A549 (cell line): ENCODE results near the gene AUH. TPM values are rescaled to one million over a fixed set of nuclear protein-coding genes. Genes with fewer than 3 reads are reported as not detected.
"Not testable (repeated sequence)": the region's sequence is repeated elsewhere in the genome, so short reads cannot be mapped to it uniquely, and the experiment has no call there.

ENCODE experiments used
- ATAC-seq, 2 experiments: fragments of 200-7000 bp in 1 of 2; fragments of >200 bp in 1 of 2; cut with Nextera tagmentation in 1 of 2; cut with Tn5 transposase in 1 of 2; 3 replicates each; pipeline versions ENCODE4 v1.8.0 to v1.9.1; 2018 to 2020; ENCODE audit warnings: mild to moderate bottlenecking in 1 of 2, moderate library complexity in 1 of 2
- CTCF ChIA-PET: fragments of 300-600 bp; sonication (Branson Sonifier 250); formaldehyde crosslinking; extraction: SDS; loops from one replicate; lab custom pipeline; 2021; ENCODE audit warnings: antibody characterized with exemption, inconsistent platforms; lab: Yijun Ruan, JAX
- POLR2A ChIA-PET: fragments of 350-600 bp; formaldehyde crosslinking; extraction: SDS; loops from one replicate; lab custom pipeline; 2021; ENCODE audit warnings: antibody characterized with exemption, inconsistent platforms; lab: Yijun Ruan, JAX
- DNase-seq, 2 experiments: peaks; one replicate each; pipeline versions ENCODE4 v3.0.0 to v3.0.0-alpha.2; 2011 to 2016; ENCODE audit warnings: low read depth in 1 of 2, low spot score in 1 of 2
- FAIRE-seq: peaks from 2 replicates; lab custom pipeline; 2011; peaks lifted over from hg19 to GRCh38; lab: Jason Lieb, UNC
- H3K27ac ChIP-seq, 2 experiments: fragments of >200 bp; sonication (Bioruptor Twin); formaldehyde crosslinking; 3 replicates each; pipeline ENCODE4 v1.5.1; 2016 to 2017
- H3K4me1 ChIP-seq: fragments of >200 bp; sonication (Bioruptor Twin); formaldehyde crosslinking; 3 replicates; pipeline ENCODE4 v1.6.1; 2016
- H3K4me2 ChIP-seq: fragments of >200 bp; sonication (Bioruptor Twin); formaldehyde crosslinking; 3 replicates; pipeline ENCODE4 v1.6.1; 2016
- H3K4me3 ChIP-seq: fragments of >200 bp; sonication (Bioruptor Twin); formaldehyde crosslinking; 3 replicates; pipeline ENCODE4 v1.5.1; 2016
- H3K9me3 ChIP-seq: fragments of >200 bp; sonication (Bioruptor Twin); formaldehyde crosslinking; 3 replicates; pipeline ENCODE4 v1.6.1; 2016
- CBX8 ChIP-seq: fragments of 200-600 bp; sonication (generic); IDR thresholded peaks from 2 replicates; pipeline ENCODE4 v1.6.1; 2016
- CEBPB ChIP-seq, 2 experiments: fragments of >200 bp in 1 of 2; sonication (Bioruptor Twin) in 1 of 2; formaldehyde crosslinking in 1 of 2; IDR thresholded peaks; 2 replicates each; pipeline ENCODE4 v1.6.1; 2012 to 2016
- CHD2 ChIP-seq: fragments of 150-350 bp; IDR thresholded peaks from 2 replicates; pipeline ENCODE4 v1.6.1; 2014; ENCODE audit warnings: low read length; ENCODE audit not compliant: partially characterized antibody
- EHF ChIP-seq: fragments of 250-450 bp; sonication (Bioruptor Pico); IDR thresholded peaks from 2 replicates; pipeline ENCODE4 v1.5.0; 2020; ENCODE audit warnings: mild to moderate bottlenecking
- EHMT2 ChIP-seq: fragments of 200-600 bp; sonication (generic); IDR thresholded peaks from 2 replicates; pipeline ENCODE4 v1.6.1; 2016; ENCODE audit warnings: antibody characterized with exemption, low read depth, mild to moderate bottlenecking, moderate library complexity
- FOSL2 ChIP-seq, 2 experiments: fragments of 450-650 bp in 1 of 2; fragments of >200 bp in 1 of 2; sonication (Bioruptor Twin) in 1 of 2; formaldehyde crosslinking; IDR thresholded peaks; 2 replicates each; pipeline versions ENCODE4 v1.5.0 to v1.6.1; 2016 to 2020; ENCODE audit warnings: mild to moderate bottlenecking in 1 of 2, moderate library complexity in 1 of 2
- FOXS1 ChIP-seq: fragments of 250-450 bp; sonication (Bioruptor Pico); IDR thresholded peaks from 2 replicates; pipeline ENCODE4 v1.5.0; 2020; ENCODE audit warnings: mild to moderate bottlenecking, moderate library complexity
- HDAC2 ChIP-seq: fragments of 200-600 bp; sonication (generic); IDR thresholded peaks from 2 replicates; pipeline ENCODE4 v1.6.1; 2016
- HOXB5 ChIP-seq: fragments of 250-450 bp; sonication (Bioruptor Pico); IDR thresholded peaks from 2 replicates; pipeline ENCODE4 v1.5.0; 2020; ENCODE audit warnings: mild to moderate bottlenecking, moderate library complexity
- KDM1A ChIP-seq: fragments of 200-600 bp; sonication (generic); IDR thresholded peaks from 2 replicates; pipeline ENCODE4 v1.6.1; 2016; ENCODE audit warnings: low read depth, mild to moderate bottlenecking
- NFE2L2 ChIP-seq: fragments of 150-350 bp; conservative IDR thresholded peaks from 2 replicates; pipeline ENCODE4 v1.6.1; 2014; ENCODE audit warnings: low read length
- NPAS2 ChIP-seq: fragments of 250-450 bp; sonication (Bioruptor Pico); IDR thresholded peaks from 2 replicates; pipeline ENCODE4 v1.8.0; 2022; ENCODE audit warnings: mild to moderate bottlenecking, moderate library complexity, borderline replicate concordance
- POLR2A ChIP-seq: IDR thresholded peaks from 2 replicates; pipeline ENCODE4 v1.6.1; 2012; ENCODE audit warnings: mild to moderate bottlenecking, low read length
- POLR2AphosphoS2 ChIP-seq: conservative IDR thresholded peaks from 2 replicates; pipeline ENCODE4 v1.6.1; 2012; ENCODE audit warnings: low read length, improper control_type of control experiment, inconsistent platforms
- RAD21 ChIP-seq, 2 experiments: fragments of >200 bp in 1 of 2; sonication (Bioruptor Twin) in 1 of 2; formaldehyde crosslinking in 1 of 2; IDR thresholded peaks in 1 of 2; conservative IDR thresholded peaks in 1 of 2; 2 replicates in 1 of 2; 3 replicates in 1 of 2; pipeline ENCODE4 v1.6.1; 2012 to 2018; ENCODE audit warnings: inconsistent platforms in 1 of 2
- RFX5 ChIP-seq: fragments of 450-650 bp; IDR thresholded peaks from 2 replicates; pipeline ENCODE4 v1.7.1; 2014; ENCODE audit warnings: antibody characterized with exemption, mild to moderate bottlenecking, moderate library complexity
- SREBF2 ChIP-seq: fragments of 450-650 bp; IDR thresholded peaks from 2 replicates; pipeline ENCODE4 v1.6.1; 2014; ENCODE audit warnings: mild to moderate bottlenecking, moderate library complexity
- TFCP2L1 ChIP-seq: fragments of 250-450 bp; sonication (Bioruptor Pico); IDR thresholded peaks from 2 replicates; pipeline ENCODE4 v1.5.0; 2021; ENCODE audit warnings: mild to moderate bottlenecking
- TP53 ChIP-seq: fragments of 250-450 bp; sonication (Bioruptor Pico); IDR thresholded peaks from 2 replicates; pipeline ENCODE4 v1.5.0; 2021; ENCODE audit warnings: mild to moderate bottlenecking, moderate library complexity
- ZNF302 ChIP-seq: fragments of 250-450 bp; sonication (Bioruptor Pico); IDR thresholded peaks from 2 replicates; pipeline ENCODE4 v1.9.0; 2021; ENCODE audit warnings: inconsistent platforms, mild to moderate bottlenecking, moderate library complexity
- WGBS: methylation state at CpG from one replicate; pipeline ENCODE4 v1.1.6; 2017; ENCODE audit errors: missing lambda C conversion rate; 5-methylcytosine and 5-hydroxymethylcytosine counted together
- polyA plus RNA-seq, 4 experiments: library from polyadenylated mRNA; depleted of rRNA in 3 of 4; stranded (reverse); fragments of >200 nt; fragmentation: RNase III in 1 of 4; extraction: RNeasy Plus Mini Kit Qiagen cat#74134 plus additional on column Dnase treatment in 1 of 4; gene quantifications; 2 replicates in 3 of 4; 3 replicates in 1 of 4; pipeline ENCODE4 v1.2.3, GENCODE V29; 2011 to 2017
- TF ChIP-seq, protein P1 (sequence below): fragments of 150-350 bp; IDR thresholded peaks from 2 replicates; pipeline ENCODE4 v1.6.1; 2014; ENCODE audit warnings: low read depth, mild to moderate bottlenecking, low read length
- TF ChIP-seq, protein P2 (sequence below): fragments of 250-450 bp; sonication (Bioruptor Pico); IDR thresholded peaks from 2 replicates; pipeline ENCODE4 v1.5.0; 2020; ENCODE audit warnings: low read depth, mild to moderate bottlenecking, moderate library complexity
- TF ChIP-seq, protein P3 (sequence below): IDR thresholded peaks from 2 replicates; pipeline ENCODE4 v1.6.1; 2012
- TF ChIP-seq, protein P4 (sequence below): fragments of >200 bp; sonication (Bioruptor Twin); formaldehyde crosslinking; IDR thresholded peaks from 2 replicates; pipeline ENCODE4 v1.6.1; 2016

Gene AUH
- polyA plus RNA-seq, 2 of the 4 experiments (the other 2 are of a cell fraction): 11.1 to 15.9 TPM

DNA sequence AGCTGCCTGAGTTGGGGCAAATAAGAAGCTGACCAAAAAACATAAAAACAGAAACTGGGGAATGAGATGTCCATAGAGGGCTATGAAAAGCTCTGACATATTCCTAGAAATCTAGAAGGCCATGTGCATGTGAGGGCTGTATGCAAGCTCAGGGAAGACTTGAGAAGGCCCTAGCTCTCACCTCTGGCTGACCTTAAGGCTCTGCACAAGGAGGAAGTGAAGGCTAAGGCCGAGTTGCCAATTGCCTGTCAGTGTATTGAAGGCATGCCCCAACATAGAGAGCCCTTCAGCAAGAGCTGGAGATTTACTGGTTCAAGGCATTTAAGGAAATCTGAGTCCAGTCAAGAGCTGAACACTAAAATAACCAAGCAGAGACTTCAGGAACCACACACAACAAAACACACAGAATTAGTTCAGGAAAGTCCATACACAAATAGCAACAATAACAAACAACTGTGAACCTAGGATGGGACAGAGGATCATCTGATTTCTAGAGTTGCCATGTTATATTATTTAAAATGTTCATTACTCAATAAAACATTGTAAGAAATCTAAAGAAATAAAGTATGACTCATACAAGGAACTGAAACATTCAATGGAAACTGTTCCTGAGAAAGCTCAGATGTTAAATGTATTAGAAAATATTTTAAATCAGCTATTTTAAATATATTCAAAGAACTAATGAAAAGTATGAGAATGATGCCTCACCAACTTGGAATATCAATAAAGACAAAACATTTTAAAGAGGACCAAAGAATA, 161.8 kb downstream of the AUH start:
- no peak for ATAC-seq
- TF ChIP-seq FOSL2 (IDR thresholded peaks at IDR 0.05): no peak
- peak; percentile 65 for TF ChIP-seq FOSL2 (CRISPR knock-in tag; IDR thresholded peaks at IDR 0.05)
- TF ChIP-seq EHF (CRISPR knock-in tag): no peak
- TF ChIP-seq, all 56 proteins: peak for 1
- ChIA-PET POLR2A (no interaction called here), CTCF (interaction anchor here (1.3 to 2.5 kb wide), 4 partner anchors 11 to 233 kb away, joined by 3 to 6 read pairs (median 4); no protein-coding TSS in a partner anchor)
- Histone ChIP-seq H3K4me1 (peaks cover 27% of the 10 kb centered on the region), H3K4me3 (no peak overlapping the region), H3K4me2 (no peak overlapping the region), H3K27ac (peak overlapping the region in 1 of 2 experiments; percentile 94; a peak in 3 of 6 replicates), H3K9me3 (peaks cover 27% of the 10 kb centered on the region)
- no peak for FAIRE-seq
- 76% methylated on average over 1 of the region's 1 CpG for WGBS
- no peak for DNase-seq

DNA sequence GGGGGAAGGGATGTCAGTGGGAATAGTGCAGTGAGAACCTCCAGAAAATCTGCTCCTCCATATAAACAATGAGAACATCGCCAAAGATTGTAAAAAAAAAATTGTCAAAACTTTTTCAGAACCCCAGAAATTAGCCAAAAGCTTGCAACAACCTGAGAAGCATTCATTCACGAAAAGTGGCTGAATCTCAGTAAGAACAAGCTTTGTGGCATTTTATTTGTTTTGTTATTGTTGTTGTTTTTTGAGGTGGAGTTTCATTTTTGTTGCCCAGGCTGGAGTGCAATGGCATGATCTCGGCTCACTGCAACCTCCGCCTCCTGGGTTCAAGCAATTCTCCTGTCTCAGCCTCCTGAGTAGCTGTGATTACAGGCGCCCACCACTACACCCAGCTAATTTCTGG, 162.8 kb downstream of the AUH start:
- CTCF ChIA-PET: interaction anchor here (1.0 to 2.5 kb wide), 4 partner anchors 12 to 234 kb away, joined by 3 to 6 read pairs (median 4); no protein-coding TSS in a partner anchor
- ATAC-seq: not testable (repeated sequence)
- peaks cover 34% of the 10 kb centered on the region for H3K4me1 ChIP-seq

DNA sequence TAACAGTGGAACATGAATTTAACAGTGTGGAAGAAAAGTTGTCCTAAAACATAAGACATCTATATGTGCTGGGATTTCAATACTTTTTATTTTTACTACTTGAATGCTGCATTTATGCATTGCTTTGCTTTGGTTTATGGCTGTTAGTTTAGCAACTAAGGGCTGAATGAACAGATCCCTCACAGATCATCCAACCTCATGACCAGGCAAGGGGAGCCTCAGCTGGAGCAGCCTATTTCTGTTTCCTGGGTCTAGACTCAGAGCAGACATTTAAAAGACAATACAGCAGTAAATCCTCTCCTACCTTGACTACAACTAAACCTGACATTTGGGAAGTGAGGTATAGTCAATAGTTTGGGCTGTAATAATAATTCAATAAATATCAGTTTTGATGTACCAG, 163.3 kb downstream of the AUH start:
- POLR2A ChIA-PET: interaction anchor here (0.5 to 1.6 kb wide), 4 partner anchors 99 to 280 kb away, joined by 3 read pairs; partner anchors contain the start of gene NFIL3
- FAIRE-seq (no peak), DNase-seq (no peak)
- H3K27ac ChIP-seq: peak overlapping the region; percentile 73 to 94
- peak overlapping the region; percentile 10; the same call in 1 of the 3 replicates for H3K4me3 ChIP-seq
- no peak for TF ChIP-seq HDAC2
- TF ChIP-seq, protein P1, sequence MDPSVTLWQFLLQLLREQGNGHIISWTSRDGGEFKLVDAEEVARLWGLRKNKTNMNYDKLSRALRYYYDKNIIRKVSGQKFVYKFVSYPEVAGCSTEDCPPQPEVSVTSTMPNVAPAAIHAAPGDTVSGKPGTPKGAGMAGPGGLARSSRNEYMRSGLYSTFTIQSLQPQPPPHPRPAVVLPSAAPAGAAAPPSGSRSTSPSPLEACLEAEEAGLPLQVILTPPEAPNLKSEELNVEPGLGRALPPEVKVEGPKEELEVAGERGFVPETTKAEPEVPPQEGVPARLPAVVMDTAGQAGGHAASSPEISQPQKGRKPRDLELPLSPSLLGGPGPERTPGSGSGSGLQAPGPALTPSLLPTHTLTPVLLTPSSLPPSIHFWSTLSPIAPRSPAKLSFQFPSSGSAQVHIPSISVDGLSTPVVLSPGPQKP: no peak
- TF ChIP-seq KDM1A: no peak
- no peak for TF ChIP-seq RAD21 (conservative IDR thresholded peaks at IDR 0.05 in 1 of 2, IDR thresholded peaks at IDR 0.05 in 1 of 2)
- TF ChIP-seq, protein P2, sequence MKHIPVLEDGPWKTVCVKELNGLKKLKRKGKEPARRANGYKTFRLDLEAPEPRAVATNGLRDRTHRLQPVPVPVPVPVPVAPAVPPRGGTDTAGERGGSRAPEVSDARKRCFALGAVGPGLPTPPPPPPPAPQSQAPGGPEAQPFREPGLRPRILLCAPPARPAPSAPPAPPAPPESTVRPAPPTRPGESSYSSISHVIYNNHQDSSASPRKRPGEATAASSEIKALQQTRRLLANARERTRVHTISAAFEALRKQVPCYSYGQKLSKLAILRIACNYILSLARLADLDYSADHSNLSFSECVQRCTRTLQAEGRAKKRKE (CRISPR knock-in tag): no peak
- TF ChIP-seq SREBF2: no peak
- TF ChIP-seq, all 56 proteins: peak for 0
- Histone ChIP-seq H3K4me1 (peaks cover 36% of the 10 kb centered on the region), H3K9me3 (peaks cover 27% of the 10 kb centered on the region), H3K4me2 (peak overlapping the region; percentile 74)
- CTCF ChIA-PET: interaction anchor here (1.0 to 2.5 kb wide), 5 partner anchors 12 to 234 kb away, joined by 3 to 10 read pairs (median 5); no protein-coding TSS in a partner anchor
- no peak for ATAC-seq

More for the DNA sequence above, 162.8 kb downstream of the AUH start:
- DNase-seq, POLR2A ChIA-PET, H3K4me3 ChIP-seq, FAIRE-seq: not testable (repeated sequence)
- Histone ChIP-seq H3K4me2 (peak overlapping the region; percentile 74), H3K27ac (peak overlapping the region; percentile 73 to 94), H3K9me3 (peaks cover 27% of the 10 kb centered on the region)
- 92% methylated on average over 5 of the region's 5 CpGs for WGBS

DNA sequence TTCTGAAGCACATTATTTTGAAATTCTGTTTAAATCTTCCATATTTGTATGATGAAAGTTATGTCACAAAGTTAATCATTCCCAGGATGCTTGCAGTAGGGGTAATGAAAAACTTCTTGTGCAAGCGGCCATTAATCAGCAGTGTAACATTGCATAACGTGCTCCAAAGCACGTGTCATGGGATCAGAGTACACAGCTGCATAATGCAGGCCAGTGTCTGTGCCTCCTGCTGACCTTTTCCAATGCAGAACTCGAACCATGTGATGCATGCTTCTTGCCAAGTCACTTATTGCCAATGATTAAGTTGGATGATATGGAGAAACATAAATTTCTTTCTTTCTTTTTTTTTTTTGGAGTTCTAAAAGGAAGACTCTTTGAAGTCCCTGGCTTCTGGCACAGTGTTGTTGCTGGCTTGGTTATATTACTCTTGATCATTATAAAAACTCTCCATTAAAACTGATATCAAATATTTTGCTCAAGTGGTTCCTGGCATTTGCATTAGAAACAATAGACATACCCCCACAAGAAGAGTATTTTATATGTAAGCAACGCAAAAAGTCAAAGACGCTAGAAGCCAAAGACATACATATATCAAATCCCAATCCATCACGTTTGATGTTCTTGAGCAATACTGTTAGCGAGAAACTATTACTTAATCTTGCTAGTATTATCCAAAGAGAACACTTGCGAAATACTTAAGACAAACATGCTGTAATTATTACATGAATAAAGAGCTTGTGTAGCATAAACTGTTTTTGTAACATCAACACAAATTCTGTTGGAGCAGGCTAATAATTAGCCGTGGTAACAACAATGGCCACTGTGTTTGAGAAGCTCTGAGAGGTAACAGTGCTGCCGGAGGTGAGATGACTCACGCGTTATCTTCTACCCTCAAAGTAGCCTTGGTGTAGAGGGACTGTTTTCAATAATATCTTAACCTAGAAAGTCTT, 164.2 kb downstream of the AUH start:
- peak overlapping the region; percentile 73 to 94 for H3K27ac ChIP-seq
- DNase-seq: peak; percentile 88 to 98
- H3K9me3 ChIP-seq: peaks cover 20% of the 10 kb centered on the region
- H3K4me3 ChIP-seq: peak overlapping the region; percentile 17; the same call in 1 of the 3 replicates
- H3K4me1 ChIP-seq: peaks cover 39% of the 10 kb centered on the region
- POLR2A ChIA-PET: interaction anchor here (0.5 to 1.6 kb wide), 3 partner anchors 98 to 226 kb away, joined by 3 read pairs; partner anchors contain the start of gene NFIL3
- CTCF ChIA-PET: interaction anchor here (1.2 to 2.5 kb wide), 3 partner anchors 160 to 229 kb away, joined by 4 to 10 read pairs (median 6); no protein-coding TSS in a partner anchor
- WGBS: 2% methylated on average over 13 of the region's 13 CpGs
- peak; percentile 97 for FAIRE-seq
- ATAC-seq: peak; percentile 79 to 82
- H3K4me2 ChIP-seq: peak overlapping the region; percentile 74
- TF ChIP-seq HOXB5 (peak; percentile 100), TP53 (no peak), FOXS1 (peak; percentile 25; the same call in 1 of the 2 replicates), FOSL2 (IDR thresholded peaks at IDR 0.05) (peak; percentile 86), FOSL2 (CRISPR knock-in tag; IDR thresholded peaks at IDR 0.05) (peak; percentile 97), NPAS2 (peak; percentile 98), RFX5 (no peak), CBX8 (no peak), CEBPB (IDR thresholded peaks at IDR 0.05) (peak; percentile 100), NFE2L2 (peak; percentile 46; the same call in 1 of the 2 replicates), EHMT2 (no peak), RAD21 (conservative IDR thresholded peaks at IDR 0.05 in 1 of 2, IDR thresholded peaks at IDR 0.05 in 1 of 2) (peak; percentile 38 to 65; a peak in 4 of 5 replicates), CHD2 (no peak), TFCP2L1 (CRISPR knock-in tag) (no peak), POLR2AphosphoS2 (no peak), ZNF302 (CRISPR knock-in tag) (no peak), POLR2A (no peak)
- TF ChIP-seq, protein P3, sequence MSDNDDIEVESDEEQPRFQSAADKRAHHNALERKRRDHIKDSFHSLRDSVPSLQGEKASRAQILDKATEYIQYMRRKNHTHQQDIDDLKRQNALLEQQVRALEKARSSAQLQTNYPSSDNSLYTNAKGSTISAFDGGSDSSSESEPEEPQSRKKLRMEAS: peak; percentile 99
- TF ChIP-seq, protein P4, sequence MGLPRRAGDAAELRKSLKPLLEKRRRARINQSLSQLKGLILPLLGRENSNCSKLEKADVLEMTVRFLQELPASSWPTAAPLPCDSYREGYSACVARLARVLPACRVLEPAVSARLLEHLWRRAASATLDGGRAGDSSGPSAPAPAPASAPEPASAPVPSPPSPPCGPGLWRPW: peak; percentile 99
